Measurements from ENCODE around the gene CHRNB1. TPM values are rescaled to one million over a fixed set of nuclear protein-coding genes. Genes with fewer than 3 reads are reported as not detected.

CHRNB1 gene
- total RNA-seq, 1 experiment from 2014 or later = 12.7 TPM

DNA sequence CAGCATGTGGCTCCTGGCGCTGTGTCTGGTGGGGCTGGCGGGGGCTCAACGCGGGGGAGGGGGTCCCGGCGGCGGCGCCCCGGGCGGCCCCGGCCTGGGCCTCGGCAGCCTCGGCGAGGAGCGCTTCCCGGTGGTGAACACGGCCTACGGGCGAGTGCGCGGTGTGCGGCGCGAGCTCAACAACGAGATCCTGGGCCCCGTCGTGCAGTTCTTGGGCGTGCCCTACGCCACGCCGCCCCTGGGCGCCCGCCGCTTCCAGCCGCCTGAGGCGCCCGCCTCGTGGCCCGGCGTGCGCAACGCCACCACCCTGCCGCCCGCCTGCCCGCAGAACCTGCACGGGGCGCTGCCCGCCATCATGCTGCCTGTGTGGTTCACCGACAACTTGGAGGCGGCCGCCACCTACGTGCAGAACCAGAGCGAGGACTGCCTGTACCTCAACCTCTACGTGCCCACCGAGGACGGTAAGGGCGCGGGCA lies 36.6 kb upstream of the CHRNB1 start:
- Histone ChIP-seq H2BK15ac (ENCODE audit: low read depth, low read length) (no peak overlapping the region; the same call in 1 of the 2 replicates), H3K4me1 (ENCODE audit: insufficient read depth, low read length) (no peaks in the 10 kb centered on the region; the same call in 1 of the 2 replicates), H3K4me2 (ENCODE audit: insufficient read depth, insufficient read length, low read length) (no peak overlapping the region), H2BK20ac (ENCODE audit: low read depth, low read length, poor library complexity, severe bottlenecking) (no peak overlapping the region), H3K4ac (ENCODE audit: low read depth, low read length) (no peak overlapping the region), H3K27me3 (ENCODE audit: insufficient read depth, low read length) (no peaks in the 10 kb centered on the region), H2AK5ac (ENCODE audit: insufficient read length, low read length) (no peak overlapping the region), H3K9me3 (ENCODE audit: control insufficient read depth, low read depth, low read length) (no peaks in the 10 kb centered on the region), H3T11ph (ENCODE audit: low read length) (no peak overlapping the region), H3K23ac (ENCODE audit: insufficient read length, low read depth, low read length) (no peak overlapping the region), H3K9ac (ENCODE audit: extremely low read depth, insufficient read length, low read length) (no peak overlapping the region), H4K8ac (replicated peaks; ENCODE audit: insufficient read length, low read depth, low read length) (no peak overlapping the region), H3K79me2 (ENCODE audit: insufficient read depth, low read length) (no peaks in the 10 kb centered on the region), H3K79me1 (ENCODE audit: insufficient read depth, low read depth, low read length, poor library complexity, severe bottlenecking) (no peaks in the 10 kb centered on the region), H3K23me2 (ENCODE audit: insufficient read length, low read depth, low read length, poor library complexity, severe bottlenecking) (peaks cover 5% of the 10 kb centered on the region), H4K91ac (ENCODE audit: insufficient read length, low read depth, low read length) (no peak overlapping the region), H3K27ac (ENCODE audit: insufficient read length, low read depth, low read length) (no peak overlapping the region), H4K20me1 (ENCODE audit: control insufficient read depth, insufficient read depth, insufficient read length) (no peaks in the 10 kb centered on the region), H2BK12ac (ENCODE audit: insufficient read length, low read depth, low read length) (no peak overlapping the region), H4K5ac (ENCODE audit: insufficient read length, low read depth, low read length) (no peak overlapping the region), H3K18ac (ENCODE audit: insufficient read length, low read depth, low read length) (no peak overlapping the region), H2AFZ (ENCODE audit: low read length) (no peak overlapping the region), H2BK5ac (ENCODE audit: insufficient read length, low read length) (no peak overlapping the region), H3K14ac (ENCODE audit: insufficient read depth, low read length) (no peak overlapping the region), H2BK120ac (ENCODE audit: low read depth, low read length, poor library complexity, severe bottlenecking) (no peak overlapping the region), H3K56ac (ENCODE audit: insufficient read length, low read depth, low read length) (no peak overlapping the region)
- peaks cover 16 to 36% (median 27%) of the 10 kb centered on the region in 3 experiments for H3K36me3 Mint-ChIP-seq (ENCODE audit: insufficient read depth in 1 of 3, low read depth in 3 of 3)
- DNase-seq = no peak
- WGBS (ENCODE audit: extremely low coverage, insufficient read length, low lambda C conversion rate) = no CpG with 5 or more reads among the region's 58 CpGs
- H3K4me3 Mint-ChIP-seq = no peak overlapping the region
- H3K4me1 Mint-ChIP-seq = peaks cover 18 to 38% of the 10 kb centered on the region in 2 experiments
- H3K27ac Mint-ChIP-seq = no peak overlapping the region
- H3K27me3 Mint-ChIP-seq (ENCODE audit: low read depth) = no peaks in the 10 kb centered on the region
- peaks cover 0 to 2% of the 10 kb centered on the region in 2 experiments; a peak in 1 of 5 replicates for H3K9me3 Mint-ChIP-seq
- TF ChIP-seq, protein P1, sequence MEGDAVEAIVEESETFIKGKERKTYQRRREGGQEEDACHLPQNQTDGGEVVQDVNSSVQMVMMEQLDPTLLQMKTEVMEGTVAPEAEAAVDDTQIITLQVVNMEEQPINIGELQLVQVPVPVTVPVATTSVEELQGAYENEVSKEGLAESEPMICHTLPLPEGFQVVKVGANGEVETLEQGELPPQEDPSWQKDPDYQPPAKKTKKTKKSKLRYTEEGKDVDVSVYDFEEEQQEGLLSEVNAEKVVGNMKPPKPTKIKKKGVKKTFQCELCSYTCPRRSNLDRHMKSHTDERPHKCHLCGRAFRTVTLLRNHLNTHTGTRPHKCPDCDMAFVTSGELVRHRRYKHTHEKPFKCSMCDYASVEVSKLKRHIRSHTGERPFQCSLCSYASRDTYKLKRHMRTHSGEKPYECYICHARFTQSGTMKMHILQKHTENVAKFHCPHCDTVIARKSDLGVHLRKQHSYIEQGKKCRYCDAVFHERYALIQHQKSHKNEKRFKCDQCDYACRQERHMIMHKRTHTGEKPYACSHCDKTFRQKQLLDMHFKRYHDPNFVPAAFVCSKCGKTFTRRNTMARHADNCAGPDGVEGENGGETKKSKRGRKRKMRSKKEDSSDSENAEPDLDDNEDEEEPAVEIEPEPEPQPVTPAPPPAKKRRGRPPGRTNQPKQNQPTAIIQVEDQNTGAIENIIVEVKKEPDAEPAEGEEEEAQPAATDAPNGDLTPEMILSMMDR (conservative IDR thresholded peaks at IDR 0.05) = no peak
